ENCODE results near the gene SARNP. TPM values are rescaled to one million over a fixed set of nuclear protein-coding genes. Genes with fewer than 3 reads are reported as not detected.
"Not testable (repeated sequence)": the region's sequence is repeated elsewhere in the genome, so short reads cannot be mapped to it uniquely, and the experiment has no call there.

The SARNP gene
- polyA plus RNA-seq, 3 donors: 131 to 167 (median 158) TPM

DNA sequence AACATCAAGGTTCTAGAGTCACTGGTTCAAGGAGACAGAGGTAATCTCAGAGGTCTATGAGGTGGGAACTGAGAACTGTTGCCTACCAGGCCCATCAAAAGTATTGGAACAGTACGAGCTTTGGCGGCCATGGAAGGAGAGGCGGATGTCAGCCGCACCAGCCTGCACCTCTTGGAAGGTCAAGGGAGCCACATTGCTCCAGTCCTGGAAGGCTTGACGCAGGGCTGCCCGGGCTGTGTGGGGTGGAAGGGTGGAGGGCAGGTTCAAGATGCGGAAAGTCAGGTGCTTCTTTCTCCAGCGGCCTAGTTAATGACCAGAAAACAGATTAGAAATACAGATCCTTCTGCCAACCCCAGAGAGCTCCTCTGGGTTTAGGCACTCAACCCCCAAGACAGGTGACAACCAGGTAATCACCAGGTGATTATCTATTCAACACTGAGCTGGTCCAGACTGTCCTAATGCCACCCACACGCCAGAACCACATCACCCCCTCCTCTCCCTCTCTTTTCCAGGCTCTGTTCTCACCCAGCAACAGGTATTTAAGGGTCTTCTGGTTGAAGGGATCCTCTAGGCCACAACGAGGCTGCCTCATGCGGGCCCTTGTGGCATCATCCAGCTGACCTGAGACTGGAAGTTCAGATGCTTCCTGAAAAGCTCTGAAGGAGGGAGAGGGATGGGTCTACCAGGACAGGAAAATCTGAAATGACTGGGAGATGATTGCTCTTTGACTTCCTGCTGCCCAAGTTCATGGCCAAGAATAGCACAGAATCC is 23.2 kb upstream of the SARNP start:
- no peak for DNase-seq (ENCODE audit: low read depth in 3 of 3, low spot score in 2 of 3)

DNA sequence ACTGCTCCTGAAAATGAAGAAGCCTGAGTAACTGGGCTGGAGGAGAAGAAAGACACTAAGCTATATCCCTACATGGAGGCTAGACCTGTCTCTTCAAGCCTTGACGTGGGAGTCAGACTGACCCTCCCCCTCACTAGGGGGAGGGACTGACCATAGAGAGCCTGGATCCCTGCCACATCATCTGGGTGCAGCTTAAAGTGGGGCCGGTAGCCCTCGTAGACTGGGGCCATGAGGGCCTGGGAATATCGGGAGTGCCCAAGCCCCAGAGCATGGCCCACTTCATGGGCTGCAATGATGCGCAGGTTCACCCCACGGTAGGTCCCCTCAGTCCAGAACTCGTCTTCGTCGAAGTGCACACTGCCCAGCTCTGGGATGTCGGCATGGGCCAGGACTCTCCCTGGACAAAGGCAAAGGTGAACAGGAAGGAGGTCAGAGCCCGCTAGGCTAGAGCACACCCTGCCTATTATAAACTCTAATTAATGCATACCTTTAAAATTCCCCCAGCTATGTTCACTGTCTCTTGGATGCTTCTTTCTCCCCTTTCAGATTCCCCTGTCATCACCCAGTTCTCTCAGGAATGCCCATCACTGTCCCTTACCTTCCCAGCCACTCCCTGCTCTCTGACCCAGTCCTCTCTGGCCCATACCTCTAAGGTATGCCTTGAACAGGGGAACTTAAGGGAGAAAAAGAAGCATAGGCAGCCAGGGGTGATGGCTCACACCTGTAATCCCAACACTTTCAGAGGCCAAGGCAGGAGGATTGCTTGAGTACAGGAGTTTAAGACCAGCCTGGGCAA is 22.0 kb upstream of the SARNP start:
- no peak for DNase-seq (ENCODE audit: low read depth in 3 of 3, low spot score in 2 of 3)

DNA sequence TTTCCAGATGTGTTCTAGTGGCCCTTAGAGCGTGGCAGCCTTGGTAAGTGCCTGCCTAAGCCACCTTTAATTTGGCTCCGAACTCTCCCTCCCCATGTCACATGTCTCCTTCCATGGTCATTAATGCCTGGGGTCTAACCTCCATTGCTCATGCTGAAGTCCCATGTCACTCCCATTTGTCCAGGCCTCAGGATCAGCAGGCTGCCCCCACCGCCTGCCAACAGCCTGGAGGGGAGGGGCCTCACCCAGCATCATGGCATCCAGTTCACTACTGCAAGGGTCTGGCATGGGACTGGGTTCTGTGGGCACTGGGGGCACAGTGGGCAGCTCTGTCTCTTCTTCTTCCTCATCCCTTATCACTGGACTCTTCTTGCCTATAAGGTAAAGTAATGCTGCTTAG is 20.8 kb upstream of the SARNP start:
- DNase-seq (ENCODE audit: low read depth in 3 of 3, low spot score in 2 of 3): no peak

DNA sequence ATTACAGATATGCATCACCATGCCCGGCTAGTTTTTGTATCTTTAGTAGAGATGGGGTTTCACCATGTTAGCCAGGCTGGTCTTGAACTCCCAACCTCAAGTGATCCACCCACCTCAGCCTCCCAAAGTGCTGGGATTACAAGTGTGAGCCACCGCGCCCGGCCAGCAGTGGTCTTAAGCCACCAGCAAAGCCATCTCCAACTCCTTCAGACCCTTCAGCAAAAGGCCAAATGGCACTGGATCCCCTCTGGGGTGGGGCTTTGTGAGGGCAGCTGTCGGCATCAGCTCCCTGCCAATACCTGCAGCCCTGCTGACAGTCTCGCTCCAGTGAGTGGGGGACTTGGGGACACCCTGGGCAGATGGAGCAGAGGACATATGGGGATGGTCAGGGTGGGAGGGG is 16.9 kb upstream of the SARNP start:
- not testable (repeated sequence) for DNase-seq (ENCODE audit: low read depth in 3 of 3, low spot score in 2 of 3)

DNA sequence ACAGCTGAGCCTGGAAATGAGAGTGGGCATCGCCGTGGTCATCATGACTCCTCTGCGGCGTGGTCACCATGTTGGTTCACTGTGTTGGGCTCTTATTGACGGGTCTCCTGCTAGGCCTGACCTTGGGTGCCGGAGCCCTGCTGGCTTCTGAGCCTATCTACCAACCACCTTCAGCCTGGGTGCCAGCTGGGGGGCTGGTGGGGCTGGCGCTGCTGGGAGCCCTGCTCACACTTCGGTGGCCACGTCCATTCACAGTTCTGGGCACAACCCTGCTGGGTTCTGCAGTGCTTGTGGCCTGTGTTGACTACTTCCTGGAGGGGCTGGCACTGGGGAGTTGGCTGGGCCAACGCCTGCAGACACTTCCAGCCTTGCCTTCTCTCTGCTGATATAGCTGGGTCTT is 15.5 kb upstream of the SARNP start:
- no peak for DNase-seq (ENCODE audit: low read depth in 3 of 3, low spot score in 2 of 3)

DNA sequence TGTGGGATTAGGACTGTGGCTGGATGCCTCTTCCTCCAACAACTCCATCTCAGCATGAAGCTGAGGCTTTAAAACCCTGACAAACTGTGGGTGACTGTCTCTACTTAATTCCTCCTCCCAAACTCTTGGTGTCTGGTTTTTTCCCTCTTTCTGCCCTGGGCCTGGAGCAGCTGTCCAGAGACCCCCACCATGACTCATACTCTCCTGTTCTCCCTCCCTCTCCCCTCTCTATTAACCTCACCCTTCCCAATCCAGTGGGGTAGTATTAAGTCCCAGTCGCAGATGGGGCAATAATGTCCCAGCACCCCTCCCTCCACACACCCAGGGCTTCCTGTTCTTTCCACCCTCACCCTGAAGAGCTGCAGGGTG is 13.9 kb upstream of the SARNP start:
- DNase-seq (ENCODE audit: low read depth in 3 of 3, low spot score in 2 of 3): no peak

DNA sequence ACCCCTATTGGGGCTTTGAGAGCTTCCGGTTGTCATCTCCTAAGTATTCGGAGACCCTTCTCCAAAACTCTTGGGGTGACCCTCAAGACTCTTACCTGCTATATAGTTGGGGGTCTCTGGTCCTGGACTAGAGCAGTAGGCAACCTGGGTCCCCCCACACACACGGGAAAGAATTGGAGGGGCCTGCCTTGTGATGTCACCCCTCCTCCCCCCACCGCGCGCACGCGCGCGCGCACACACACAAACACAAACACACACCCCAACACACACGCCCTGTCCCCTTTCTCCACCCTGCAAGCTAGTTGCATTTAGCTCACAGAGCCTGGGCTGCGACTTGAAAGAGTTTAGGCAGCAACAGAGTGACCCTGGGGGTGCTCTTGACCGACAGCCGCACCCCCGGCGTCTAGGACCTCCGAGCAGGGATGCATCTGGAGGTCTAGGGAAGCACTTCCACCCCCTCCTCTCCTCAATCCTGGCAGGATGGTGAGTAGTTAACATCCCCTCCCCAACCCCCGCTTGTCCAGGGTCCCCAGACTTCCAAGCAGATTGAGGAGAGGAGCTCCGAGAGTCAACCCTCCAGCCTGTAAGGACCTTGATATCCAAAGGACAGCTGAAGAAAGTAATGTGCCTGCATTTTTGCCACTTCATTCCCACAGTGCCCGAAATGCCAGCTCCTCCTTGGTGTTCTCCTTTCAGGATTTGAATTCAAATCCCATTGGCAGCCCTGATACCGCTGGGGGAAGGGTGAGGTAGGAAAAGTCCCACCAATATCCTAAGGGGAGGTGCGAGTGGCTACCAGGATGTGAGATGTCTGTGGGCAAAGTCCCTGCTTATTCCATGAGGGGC is 13.3 kb upstream of the SARNP start:
- peak; percentile 78 to 92 (median 91) for DNase-seq (ENCODE audit: low read depth in 3 of 3, low spot score in 2 of 3)

DNA sequence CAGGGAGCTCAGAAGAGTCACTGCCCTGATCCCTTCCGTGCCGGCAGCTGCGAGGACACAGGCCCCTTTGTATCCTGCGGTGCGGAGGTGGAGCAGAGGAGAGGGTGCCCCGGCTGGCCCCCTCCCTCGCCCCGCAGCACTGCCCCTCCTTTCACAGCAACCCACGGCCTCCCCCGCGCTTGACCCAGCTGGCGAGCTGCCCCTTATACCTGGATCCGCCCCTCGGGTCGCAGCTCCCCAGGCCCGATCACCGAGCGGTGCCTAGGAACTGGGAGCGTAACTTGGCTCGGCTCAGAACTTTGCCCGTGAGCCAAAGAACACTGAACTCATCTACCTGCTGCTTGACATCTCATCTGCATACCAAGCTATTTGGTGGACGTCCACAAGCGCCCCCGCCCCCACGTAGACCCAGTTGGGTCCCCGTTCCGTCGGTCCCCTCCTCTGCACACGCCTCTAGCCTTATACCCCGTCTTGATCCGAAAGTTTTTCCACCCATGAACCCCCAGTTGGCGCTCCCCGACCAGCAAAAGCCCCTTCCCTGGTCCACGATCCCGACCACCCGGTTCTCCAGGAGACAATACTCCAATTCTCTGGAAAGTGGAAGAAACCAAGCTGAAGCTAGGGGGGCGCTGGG is 12.6 kb upstream of the SARNP start:
- no peak for DNase-seq (ENCODE audit: low read depth in 3 of 3, low spot score in 2 of 3)

DNA sequence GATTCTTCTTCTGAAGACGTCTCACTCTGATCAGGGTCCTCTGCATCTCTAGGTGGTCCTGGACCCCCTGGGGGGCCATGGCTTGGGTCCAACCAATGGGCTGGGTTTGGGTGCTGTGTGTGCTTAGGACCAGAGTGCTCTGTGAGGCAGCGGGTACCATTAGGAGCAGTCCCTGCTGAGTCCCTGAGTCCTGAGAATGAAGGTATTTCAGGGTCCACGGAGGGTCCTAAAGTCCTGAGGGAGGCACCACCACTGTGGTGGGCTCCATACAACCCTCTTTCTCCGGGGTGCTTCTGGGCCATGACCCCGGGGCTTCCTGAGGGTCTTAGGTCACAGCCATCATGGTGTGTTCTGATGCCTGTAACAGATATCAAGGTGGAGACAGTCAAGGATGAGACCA is 10.8 kb upstream of the SARNP start:
- DNase-seq (ENCODE audit: low read depth in 3 of 3, low spot score in 2 of 3): no peak

DNA sequence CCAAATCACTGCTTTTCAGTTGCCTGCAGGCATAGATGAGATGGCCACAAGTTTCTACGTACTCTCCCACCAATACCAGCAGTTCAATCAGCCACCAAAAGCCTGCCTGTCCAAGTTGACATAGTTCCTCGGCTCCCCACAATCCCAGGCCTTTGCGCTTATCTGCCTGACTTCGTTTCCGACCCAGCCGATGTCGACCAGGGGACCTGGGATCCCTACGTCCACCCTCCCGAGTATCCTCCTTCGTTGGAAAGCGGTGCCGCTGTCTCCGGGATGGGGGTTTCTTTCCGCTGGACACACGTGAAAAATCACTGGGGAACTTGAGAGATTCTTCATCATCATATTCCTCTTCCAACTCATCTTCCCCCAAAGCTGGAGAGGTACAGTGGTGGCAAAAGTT is 10.3 kb upstream of the SARNP start:
- DNase-seq (ENCODE audit: low read depth in 3 of 3, low spot score in 2 of 3): no peak

DNA sequence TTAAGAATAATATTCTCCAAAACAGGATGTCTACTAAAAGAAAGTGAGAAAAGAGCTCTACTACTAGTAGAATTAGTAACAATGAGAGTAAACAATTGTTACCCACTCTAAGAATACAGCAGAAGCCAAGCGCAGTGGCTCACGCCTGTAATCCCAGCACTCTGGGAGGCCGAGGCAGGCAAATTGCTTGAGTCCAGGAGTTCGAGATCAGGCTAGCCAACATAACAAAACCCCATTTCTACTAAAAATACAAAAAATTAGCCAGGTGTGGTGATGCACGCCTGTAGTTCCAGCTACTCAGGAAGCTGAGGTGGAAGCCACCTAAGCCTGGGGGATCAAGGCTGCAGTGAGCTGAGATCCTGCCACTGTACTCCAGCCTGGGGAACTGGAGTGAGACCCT is 7.2 kb upstream of the SARNP start:
- DNase-seq (ENCODE audit: low read depth in 3 of 3, low spot score in 2 of 3): no peak

DNA sequence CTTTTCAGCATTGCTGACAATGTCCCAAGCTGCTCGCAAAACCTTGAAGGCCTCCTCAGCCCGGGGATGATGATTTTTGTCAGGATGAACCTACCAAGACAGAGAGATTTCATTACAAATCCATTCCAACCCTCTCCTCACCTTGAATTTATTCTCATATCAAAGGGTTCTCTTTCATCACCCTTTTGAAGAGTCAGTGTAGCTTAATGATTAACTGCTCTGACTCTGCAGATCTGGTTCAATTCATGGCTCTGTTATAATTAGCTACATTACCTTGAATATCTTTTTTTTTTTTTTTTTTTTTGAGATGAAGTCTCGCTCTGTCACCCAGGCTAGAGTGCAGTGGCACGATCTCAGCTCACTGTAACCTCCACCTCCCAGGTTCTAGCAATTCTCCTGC is 5.9 kb upstream of the SARNP start:
- DNase-seq (ENCODE audit: low read depth in 3 of 3, low spot score in 2 of 3): no peak

DNA sequence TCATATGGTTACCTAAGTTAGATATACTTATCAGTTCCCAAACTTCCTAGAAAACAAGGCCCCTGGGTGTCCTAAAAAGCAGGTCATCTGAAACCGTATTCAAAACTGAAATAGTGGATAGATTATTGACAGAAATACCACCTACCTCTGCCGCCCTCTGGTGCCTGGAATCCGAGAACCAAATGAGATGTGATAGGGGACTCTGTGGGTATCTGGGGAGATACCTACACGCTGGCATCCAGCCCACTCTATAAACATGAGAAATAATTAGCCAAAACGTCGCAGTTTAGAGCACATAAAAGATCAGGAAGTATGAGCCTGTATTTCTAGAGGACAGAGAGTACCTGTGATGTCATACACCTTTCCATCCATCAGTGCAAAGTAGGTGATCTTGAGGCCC is 4.7 kb upstream of the SARNP start:
- no peak for DNase-seq (ENCODE audit: low read depth in 3 of 3, low spot score in 2 of 3)

DNA sequence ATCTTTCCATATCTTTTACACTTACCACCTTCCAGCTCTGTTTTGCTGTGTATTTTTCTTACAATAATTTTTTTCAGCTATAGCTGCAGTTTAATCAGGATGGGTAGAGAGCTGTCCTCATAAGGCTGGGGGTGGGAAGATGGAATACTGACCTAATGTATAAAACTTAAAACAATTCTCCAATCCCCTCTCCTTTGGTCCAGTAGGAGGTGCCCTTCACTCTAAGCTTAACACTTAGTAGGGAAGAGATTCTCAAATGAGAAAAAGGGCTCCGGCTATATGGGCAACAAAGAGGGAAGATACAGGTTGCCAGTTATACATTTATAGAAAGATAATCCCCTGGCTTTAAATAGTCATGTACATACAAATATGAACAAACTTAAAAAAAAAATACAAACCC is 3.2 kb upstream of the SARNP start:
- DNase-seq (ENCODE audit: low read depth in 3 of 3, low spot score in 2 of 3): no peak

DNA sequence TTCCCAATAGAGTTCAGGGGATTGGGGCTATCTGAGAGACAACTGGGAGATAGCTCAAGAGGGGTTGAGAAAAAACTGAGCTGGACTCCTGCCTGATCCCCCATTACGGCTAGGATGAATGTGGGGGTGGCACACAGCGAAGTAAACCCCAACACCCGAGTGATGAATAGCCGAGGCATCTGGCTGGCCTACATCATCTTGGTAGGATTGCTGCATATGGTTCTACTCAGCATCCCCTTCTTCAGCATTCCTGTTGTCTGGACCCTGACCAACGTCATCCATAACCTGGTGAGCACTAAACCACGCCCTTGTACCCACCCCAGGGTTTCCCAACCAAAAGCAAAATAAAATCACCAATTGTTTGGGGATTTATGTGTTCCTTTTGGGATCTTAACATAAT is 1.4 kb upstream of the SARNP start:
- DNase-seq (ENCODE audit: low read depth in 3 of 3, low spot score in 2 of 3): no peak

DNA sequence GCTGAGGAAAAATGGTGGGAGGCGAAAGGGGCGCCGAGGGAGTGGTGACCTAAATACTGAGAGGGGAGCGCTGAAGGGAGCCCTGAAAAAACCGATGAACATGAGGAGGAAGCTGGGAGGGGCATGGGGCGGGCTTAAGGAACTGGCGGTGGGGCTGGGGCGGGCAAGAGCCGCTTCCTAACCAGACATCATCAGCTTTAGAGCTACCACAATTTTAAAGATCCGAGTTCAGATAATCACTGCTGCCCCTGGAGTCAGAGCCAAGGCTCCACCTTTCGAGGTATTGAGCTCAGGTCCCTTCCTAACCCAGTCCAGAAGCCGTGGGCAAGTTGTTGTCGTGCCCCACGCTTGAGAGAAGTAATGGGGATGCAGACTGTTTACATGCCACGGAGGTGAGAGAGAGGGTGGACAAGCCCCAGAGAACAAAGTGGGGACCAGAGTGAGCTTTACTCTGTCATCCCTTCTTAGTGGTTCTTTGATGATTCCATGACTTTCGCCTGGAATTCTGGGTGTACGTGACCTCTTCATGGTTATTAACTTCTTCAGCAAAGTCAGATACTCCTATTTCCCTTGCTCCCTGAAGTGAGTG is 710 bp upstream of the SARNP start:
- DNase-seq (ENCODE audit: low read depth in 3 of 3, low spot score in 2 of 3): no peak

DNA sequence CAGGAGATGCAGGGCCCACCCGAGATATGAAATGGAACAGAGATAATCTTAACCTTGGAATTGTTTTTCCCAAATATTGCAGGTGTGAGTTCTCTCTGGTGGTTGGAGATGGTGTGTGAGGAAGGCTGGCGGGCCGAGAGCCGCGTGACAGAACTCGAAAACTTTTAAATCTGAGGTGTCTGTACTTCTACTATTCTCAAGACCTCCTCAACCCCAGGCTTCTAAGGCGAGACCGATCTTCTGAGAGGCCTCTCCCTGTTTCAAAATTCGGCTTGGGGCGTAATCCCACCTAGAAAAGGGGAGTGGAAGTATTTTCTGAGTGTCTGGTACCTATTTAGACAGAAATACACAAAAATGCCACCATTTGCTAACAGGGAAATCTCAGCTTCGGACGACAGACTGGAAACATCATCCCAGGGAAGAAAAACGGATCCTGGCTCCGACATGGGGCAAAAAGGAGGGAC is 611 bp downstream of the SARNP start:
- DNase-seq (ENCODE audit: low read depth in 3 of 3, low spot score in 2 of 3): peak in 1 of 3 donors; percentile 60

DNA sequence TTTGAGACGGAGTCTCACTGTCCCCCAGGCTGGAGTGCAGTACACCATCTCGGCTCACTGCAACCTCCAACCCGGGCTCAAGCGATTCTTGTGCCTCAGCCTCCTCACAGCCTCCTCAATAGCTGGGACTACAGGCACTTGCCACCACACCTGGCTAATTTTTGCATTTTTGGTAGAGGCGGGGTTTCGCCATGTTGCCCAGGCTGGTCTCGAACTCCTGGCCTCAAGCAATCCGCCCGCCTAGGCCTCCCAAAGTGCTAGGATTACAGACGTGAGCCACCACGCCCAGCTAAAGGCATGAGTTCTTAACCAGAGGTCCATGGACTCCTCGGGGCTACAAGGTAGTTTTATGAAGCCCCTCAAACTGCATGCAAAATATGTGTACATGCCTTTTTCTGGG is 2.1 kb downstream of the SARNP start:
- no peak for DNase-seq (ENCODE audit: low read depth in 3 of 3, low spot score in 2 of 3)

DNA sequence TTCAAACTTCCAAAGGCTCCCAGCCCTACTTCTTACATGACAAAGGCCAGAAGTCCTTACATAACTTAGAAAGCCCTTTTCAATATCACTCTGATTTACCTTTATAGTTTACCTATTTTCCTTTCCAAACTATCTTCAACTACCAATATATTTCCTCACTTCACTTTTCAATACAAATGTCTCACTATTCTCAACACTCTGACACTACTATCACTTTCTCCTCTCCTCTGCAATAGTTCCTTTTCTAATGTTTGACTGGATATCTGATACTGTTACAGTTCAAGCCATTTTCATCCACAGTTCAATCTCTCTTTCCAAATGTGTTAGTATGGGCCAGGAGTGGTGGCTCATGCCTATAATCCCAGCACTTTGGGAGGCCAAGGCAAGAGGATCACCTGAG is 3.3 kb downstream of the SARNP start:
- no peak for DNase-seq (ENCODE audit: low read depth in 3 of 3, low spot score in 2 of 3)

DNA sequence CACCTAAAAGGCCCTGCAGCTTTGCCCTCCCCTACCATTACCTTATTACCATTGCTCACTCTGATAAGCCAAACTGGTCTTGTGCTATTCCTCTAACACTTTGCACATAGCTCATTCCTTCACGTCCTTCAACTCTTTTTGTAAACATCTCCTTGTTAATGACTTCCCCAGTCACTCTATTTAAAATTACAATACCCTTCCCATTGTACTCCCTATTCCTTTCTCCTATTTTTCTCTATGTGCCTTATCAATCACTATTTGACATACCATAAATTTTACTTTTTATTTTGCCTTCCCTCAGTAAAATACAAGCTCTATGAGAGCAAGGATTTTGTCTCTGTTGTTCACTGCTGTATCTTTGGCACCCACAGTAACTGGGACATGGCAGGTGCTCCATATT is 5.4 kb downstream of the SARNP start:
- DNase-seq (ENCODE audit: low read depth in 3 of 3, low spot score in 2 of 3): no peak

DNA sequence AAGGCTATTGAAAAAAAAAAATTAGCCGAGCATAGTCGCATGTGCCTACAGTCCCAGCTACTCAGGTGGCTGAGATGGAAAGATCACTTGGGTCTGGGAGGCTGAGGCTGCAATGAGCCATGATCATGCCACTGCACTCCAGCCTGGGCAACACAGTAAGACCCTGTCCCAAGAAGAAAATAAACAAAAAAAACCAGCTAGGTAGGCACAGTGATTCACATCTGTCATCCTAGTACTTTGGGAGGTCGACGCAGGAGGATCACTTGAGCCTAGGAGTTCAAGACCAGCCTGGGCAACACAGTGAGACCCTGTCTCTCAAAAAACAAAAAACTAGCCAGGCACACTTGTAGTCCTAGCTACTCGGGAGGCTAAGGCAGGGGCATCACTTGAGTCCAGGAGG is 8.2 kb downstream of the SARNP start:
- DNase-seq (ENCODE audit: low read depth in 3 of 3, low spot score in 2 of 3): no peak
